IPS-18c (cell line): ENCODE results near the gene FBN1.

Source experiments
- H3K4me3 ChIP-seq: 2 replicates; pipeline ENCODE4 v1.7.0; 2013; ENCODE audit warnings: low read depth, mild to moderate bottlenecking, low read length, moderate library complexity; ENCODE audit not compliant: insufficient read depth
- H3K9me3 ChIP-seq: one replicate; pipeline ENCODE4 v1.6.1; 2013; ENCODE audit warnings: mild to moderate bottlenecking, low read length, moderate library complexity; ENCODE audit not compliant: control insufficient read depth, insufficient read depth

Gene FBN1

GRCh38 chr15:48451736-48452135 lies 193.8 kb downstream of the FBN1 start:
- no peak overlapping the region for H3K4me3 ChIP-seq
- no peaks in the 10 kb centered on the region for H3K9me3 ChIP-seq

DNA sequence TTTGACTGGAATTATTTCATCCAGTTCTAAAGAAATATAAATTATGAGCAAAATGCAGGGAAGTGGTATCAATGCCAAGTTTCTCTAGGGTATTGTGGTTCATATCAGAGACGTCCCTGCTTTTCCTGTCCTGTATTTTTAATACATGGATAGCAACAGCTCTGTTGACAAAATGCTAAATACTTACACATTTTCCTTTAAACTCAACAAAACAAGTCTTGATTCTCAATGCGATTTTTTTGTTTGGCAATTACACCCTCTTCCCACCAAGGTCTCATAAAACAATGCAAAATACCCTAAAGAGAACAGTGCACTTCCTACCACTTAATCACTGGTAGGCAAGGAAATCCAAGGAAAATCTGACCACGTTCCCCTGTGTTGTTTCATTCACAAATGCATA lies 194.3 kb downstream of the FBN1 start:
- Histone ChIP-seq H3K4me3 (no peak overlapping the region), H3K9me3 (no peaks in the 10 kb centered on the region)

GRCh38 chr15:48449734-48450133 lies 195.8 kb downstream of the FBN1 start:
- Histone ChIP-seq H3K9me3 (no peaks in the 10 kb centered on the region), H3K4me3 (no peak overlapping the region)

DNA sequence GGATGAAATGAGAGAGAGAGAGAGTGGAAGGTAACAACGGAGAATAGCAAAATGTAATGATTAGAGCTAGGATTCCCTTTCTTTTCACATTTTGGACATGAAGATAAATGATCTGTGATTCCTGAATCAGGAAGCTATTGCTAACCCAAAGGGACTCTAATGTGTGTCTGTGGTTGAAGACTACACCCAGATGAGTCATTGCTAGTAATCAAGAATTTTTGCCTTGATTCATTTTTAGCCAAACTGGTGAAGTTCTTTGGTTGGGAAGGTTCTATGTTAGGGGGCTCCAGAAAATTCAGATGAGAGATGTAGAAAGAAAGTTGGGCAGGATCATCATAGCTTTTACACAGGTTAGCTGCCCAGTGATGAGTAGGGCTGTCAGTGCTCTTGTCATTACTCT lies 197.9 kb downstream of the FBN1 start:
- H3K4me3 ChIP-seq: no peak overlapping the region
- H3K9me3 ChIP-seq: no peaks in the 10 kb centered on the region

DNA sequence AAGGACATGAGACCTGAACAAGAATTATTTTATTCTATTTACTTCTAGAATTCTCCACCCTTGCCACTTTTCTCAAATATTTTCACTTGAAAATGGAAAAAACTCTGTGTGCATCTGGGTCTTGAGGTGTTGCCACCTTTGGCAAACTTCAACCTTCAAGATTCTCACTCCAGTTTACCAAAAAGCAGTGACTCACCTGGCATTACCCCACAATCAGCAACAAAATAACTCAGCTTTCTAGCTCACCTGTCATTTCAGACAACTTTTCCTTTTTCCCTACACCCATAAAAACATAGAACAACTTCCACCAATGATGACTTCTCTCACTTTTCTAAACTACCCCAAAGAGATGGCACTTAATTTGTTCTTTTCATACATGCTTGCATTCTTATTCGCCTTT lies 198.5 kb downstream of the FBN1 start:
- Histone ChIP-seq H3K9me3 (no peaks in the 10 kb centered on the region), H3K4me3 (no peak overlapping the region)

DNA sequence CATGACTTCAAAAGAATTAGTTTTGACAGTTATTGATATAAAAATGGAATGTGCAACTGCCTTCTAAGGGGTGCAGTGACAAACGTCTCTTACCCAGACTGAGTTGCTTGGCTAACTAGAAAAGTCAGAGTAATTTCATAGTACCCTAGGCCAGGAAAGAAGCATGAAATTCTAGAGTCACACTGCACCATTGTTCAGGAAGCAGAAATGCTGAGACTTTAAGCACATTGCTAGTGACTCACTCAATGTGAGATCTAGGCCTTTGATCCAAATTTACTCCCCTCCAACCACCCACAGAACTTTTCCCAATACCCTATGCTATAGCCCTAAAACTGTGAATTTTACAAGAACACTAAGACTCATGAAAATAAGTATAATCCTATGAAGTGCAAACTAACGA lies 203.5 kb downstream of the FBN1 start:
- no peak overlapping the region for H3K4me3 ChIP-seq
- no peaks in the 10 kb centered on the region for H3K9me3 ChIP-seq

DNA sequence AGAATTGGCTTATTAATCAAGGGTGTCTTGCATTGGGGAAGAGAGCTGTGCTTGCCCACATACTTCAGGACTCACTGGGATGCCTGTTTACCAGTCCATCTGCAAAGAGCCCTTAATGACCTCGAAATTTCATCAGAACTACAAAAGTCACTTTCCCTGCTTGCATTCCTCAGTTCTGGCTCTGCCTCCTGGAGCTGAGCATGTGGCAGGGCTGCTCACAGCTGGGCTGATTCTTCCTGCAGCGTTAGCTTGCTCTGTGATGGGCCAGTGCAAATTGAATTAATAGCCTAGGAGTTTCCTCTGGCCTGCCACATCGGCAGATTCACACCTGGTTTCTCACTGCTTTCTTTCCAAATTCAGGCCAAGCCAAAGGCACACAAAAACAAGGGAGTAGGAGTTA lies 205.4 kb downstream of the FBN1 start:
- no peaks in the 10 kb centered on the region for H3K9me3 ChIP-seq
- H3K4me3 ChIP-seq: no peak overlapping the region

- Histone ChIP-seq H3K4me3 (no peak overlapping the region), H3K9me3 (no peaks in the 10 kb centered on the region)
Measured at GRCh38 chr15:48437178-48437577, 208.3 kb downstream of the FBN1 start.

- Histone ChIP-seq H3K9me3 (no peaks in the 10 kb centered on the region), H3K4me3 (no peak overlapping the region)
Measured at GRCh38 chr15:48435321-48435720, 210.2 kb downstream of the FBN1 start.

- Histone ChIP-seq H3K9me3 (no peaks in the 10 kb centered on the region), H3K4me3 (no peak overlapping the region)
Measured at GRCh38 chr15:48433226-48433886, 212.2 kb downstream of the FBN1 start.

- H3K9me3 ChIP-seq: no peaks in the 10 kb centered on the region
Measured at GRCh38 chr15:48432688-48433087, 212.8 kb downstream of the FBN1 start.

DNA sequence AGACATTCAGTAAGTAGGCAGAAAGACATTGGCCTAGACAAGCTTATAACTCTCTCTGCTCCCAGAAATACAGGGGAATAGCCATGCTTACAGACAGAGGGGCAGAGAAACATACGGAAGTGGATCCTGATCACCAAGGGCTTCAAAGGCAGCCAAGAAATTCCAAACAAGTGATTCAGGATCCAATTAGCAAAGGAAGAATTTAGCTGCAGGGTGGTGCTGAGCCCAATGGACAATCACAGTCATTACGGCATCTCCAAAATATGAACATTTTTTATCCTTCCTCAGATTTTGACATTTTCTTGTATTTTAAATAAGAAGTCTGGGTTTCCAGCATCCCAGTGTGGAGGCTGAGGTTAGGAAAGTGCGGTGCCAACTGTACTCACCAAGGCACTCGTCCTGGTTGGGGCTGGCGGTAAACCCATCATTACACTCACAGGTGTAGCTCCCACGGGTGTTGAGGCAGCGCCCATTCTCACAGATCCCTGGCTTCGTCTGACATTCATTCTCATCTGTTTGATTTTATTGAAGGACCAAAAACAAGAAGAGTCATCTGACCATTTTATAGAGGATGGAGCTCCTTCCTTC lies 217.5 kb downstream of the FBN1 start:
- Histone ChIP-seq H3K9me3 (no peaks in the 10 kb centered on the region), H3K4me3 (no peak overlapping the region)

More at GRCh38 chr15:48432688-48433087, 212.8 kb downstream of the FBN1 start:
- H3K4me3 ChIP-seq: no peak overlapping the region

GRCh38 chr15:48427479-48427878 lies 218.0 kb downstream of the FBN1 start:
- Histone ChIP-seq H3K9me3 (no peaks in the 10 kb centered on the region), H3K4me3 (no peak overlapping the region)

GRCh38 chr15:48426941-48427340 lies 218.6 kb downstream of the FBN1 start:
- H3K4me3 ChIP-seq: no peak overlapping the region

DNA sequence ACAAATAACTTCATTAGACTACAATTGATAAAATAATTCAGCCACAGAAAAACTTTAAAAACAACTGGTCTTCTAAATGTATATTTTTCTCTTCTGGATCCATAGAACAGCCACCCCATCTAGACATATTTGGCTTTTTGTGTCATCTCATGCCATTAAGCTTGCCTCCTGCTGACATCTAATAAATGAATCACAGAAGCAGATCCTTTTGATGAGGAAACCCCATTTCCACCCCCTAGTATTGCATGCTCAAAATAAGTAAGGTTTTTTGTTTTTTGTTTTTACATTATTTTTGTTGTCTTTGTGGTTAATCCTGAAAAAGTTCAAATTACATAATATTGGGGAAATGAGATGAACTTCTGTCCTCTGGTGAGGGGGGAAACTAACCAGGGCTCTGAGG lies 219.5 kb downstream of the FBN1 start:
- Histone ChIP-seq H3K4me3 (no peak overlapping the region), H3K9me3 (no peaks in the 10 kb centered on the region)

More at GRCh38 chr15:48426941-48427340, 218.6 kb downstream of the FBN1 start:
- H3K9me3 ChIP-seq: no peaks in the 10 kb centered on the region

GRCh38 chr15:48425051-48425450 lies 220.5 kb downstream of the FBN1 start:
- no peaks in the 10 kb centered on the region for H3K9me3 ChIP-seq
- no peak overlapping the region for H3K4me3 ChIP-seq

- Histone ChIP-seq H3K4me3 (no peak overlapping the region), H3K9me3 (no peaks in the 10 kb centered on the region)
Measured at GRCh38 chr15:48423896-48424475, 221.5 kb downstream of the FBN1 start.

DNA sequence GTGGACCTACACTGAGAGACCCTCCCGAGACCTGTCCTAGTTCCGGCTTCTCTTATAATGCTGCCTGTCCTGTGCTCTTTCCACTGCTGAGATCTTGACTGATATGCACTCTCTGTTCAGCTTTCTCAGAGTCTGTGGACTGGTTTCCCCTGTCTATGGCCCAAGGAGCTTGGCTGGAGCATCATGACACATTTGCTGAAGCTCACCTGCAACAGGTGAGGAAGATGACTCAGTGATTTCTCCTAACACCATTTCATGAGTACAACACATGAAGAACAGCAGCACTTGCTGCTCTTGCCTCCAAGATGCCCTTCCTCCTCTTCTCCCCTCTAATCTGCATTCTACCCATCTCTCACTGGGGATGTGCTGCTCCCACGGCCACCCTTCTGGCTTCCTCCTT lies 222.2 kb downstream of the FBN1 start:
- H3K4me3 ChIP-seq: no peak overlapping the region

More for the DNA sequence above, 222.2 kb downstream of the FBN1 start:
- H3K9me3 ChIP-seq: no peaks in the 10 kb centered on the region
